ENCODE results near the gene CHST9. TPM values are rescaled to one million over a fixed set of nuclear protein-coding genes. Genes with fewer than 3 reads are reported as not detected.

CHST9 gene
- total and polyA plus RNA-seq, 7 donors: under 0.01 to 0.11 (median 0.07) TPM; not detected in 2

DNA sequence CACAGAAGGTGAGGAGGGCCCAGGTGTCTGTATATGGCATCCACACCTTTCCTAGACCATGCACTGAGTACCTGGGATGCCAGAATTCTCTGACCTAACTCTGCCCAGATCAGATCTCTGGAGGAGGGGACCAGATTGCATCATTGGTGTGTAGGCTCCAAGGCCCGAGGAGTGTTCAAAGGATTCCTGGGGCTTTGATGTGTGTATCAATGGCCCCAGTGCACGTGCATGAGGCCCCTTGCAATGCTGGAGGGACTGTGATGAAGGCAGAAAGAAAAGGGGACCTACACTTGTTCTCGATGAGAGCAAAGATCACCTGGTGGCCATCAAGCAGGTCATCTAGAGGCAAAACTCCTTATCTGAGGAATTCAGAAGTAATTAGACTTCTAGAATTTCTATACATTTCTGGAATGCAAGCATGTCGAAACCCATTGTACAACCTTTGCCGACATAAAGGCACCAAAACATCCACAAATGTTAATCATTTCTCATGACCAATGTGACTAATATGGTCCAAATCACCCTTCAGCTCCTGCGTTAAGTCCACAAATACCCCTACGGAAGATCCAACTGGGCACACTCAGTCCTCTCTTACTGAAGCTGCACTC is 123.5 kb downstream of the CHST9 start:
- no peaks in the 10 kb centered on the region for H3K36me3 ChIP-seq (ENCODE audit: insufficient read depth in 1 of 2, low read depth in 1 of 2)
- no peaks in the 10 kb centered on the region for H3K27me3 ChIP-seq (ENCODE audit: insufficient read depth in 3 of 3, low read length in 2 of 3)
- no peak overlapping the region for H3K27ac ChIP-seq
- no peaks in the 10 kb centered on the region for H3K9me3 ChIP-seq
- peaks cover 9% of the 10 kb centered on the region for H3K4me1 ChIP-seq
- ATAC-seq (no peak), DNase-seq (no peak)
- intact Hi-C loops (cut with DNase I): no loop called here
- no peak overlapping the region for H3K4me3 ChIP-seq
- TF ChIP-seq, protein P1, sequence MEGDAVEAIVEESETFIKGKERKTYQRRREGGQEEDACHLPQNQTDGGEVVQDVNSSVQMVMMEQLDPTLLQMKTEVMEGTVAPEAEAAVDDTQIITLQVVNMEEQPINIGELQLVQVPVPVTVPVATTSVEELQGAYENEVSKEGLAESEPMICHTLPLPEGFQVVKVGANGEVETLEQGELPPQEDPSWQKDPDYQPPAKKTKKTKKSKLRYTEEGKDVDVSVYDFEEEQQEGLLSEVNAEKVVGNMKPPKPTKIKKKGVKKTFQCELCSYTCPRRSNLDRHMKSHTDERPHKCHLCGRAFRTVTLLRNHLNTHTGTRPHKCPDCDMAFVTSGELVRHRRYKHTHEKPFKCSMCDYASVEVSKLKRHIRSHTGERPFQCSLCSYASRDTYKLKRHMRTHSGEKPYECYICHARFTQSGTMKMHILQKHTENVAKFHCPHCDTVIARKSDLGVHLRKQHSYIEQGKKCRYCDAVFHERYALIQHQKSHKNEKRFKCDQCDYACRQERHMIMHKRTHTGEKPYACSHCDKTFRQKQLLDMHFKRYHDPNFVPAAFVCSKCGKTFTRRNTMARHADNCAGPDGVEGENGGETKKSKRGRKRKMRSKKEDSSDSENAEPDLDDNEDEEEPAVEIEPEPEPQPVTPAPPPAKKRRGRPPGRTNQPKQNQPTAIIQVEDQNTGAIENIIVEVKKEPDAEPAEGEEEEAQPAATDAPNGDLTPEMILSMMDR (IDR thresholded peaks at IDR 0.05): no peak
- 89 to 92% (median 89%) methylated on average over 7 of the region's 7 CpGs for WGBS, 3 donors

DNA sequence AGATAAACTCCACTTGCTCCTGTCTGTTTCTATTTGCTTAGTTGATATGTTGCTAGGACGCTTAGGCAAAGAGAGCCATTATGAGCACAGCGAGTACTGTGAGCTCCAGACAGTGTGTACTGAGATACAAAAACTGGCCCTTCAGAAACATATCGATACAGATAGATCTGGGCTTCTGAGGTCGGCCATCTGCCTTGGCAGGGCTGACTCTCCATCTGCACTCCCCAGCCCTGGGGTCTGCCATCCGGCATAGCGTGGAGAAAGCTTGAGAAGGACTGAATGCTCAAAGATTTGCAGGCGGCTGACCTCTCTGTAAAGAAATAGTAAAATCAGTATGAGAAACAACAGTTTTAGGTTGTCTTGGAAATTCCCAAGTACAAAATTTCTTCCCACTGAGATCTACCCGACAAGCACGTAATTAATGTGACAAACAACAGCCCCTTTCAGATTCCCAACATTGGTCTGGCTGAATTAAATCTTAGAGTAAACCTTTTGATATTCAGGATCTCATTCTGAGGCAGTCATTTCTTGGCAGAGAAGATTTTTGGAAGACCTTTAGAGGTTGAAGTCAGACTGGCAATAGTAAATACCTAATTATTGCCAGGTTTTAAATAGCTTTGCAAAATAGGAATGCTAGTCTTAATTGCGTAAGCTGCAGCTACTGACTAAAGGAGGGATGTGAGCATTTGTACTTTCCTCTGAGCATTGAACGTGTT is 127.4 kb downstream of the CHST9 start:
- H3K36me3 ChIP-seq (ENCODE audit: insufficient read depth in 1 of 2, low read depth in 1 of 2): no peaks in the 10 kb centered on the region
- peak overlapping the region; percentile 37 for H3K27ac ChIP-seq
- TF ChIP-seq, protein P1 (IDR thresholded peaks at IDR 0.05): no peak
- no peak for DNase-seq
- intact Hi-C loops (cut with DNase I): no loop called here
- 21 to 24% (median 24%) methylated on average over 11 of the region's 11 CpGs for WGBS, 3 donors
- ATAC-seq: peak; percentile 40 to 95 (median 56)
- no peaks in the 10 kb centered on the region for H3K27me3 ChIP-seq (ENCODE audit: insufficient read depth in 3 of 3, low read length in 2 of 3)
- H3K4me3 ChIP-seq: peak overlapping the region; percentile 20
- H3K4me1 ChIP-seq: peaks cover 9% of the 10 kb centered on the region
- no peaks in the 10 kb centered on the region for H3K9me3 ChIP-seq

DNA sequence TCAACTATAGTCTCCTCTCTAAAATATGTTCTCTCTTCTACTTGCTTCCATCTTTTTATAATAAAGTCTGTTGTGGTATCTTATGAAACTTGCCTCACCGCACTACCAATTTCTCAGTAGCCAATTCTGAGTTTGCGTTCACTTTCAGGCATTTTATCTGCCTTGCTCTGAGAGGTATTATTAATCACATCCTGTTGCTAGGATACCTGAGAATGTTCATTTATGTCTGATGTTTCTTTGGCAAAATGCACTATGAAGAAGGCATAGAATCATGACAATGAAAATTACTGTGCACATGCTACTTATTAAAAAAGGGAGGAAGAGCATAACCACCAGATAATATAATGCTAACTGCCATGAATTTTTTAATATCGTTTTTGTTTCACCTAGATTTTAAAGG is 130.2 kb downstream of the CHST9 start:
- no peak overlapping the region for H3K4me3 ChIP-seq
- no peak for DNase-seq
- no peak for ATAC-seq
- peaks cover 9% of the 10 kb centered on the region for H3K4me1 ChIP-seq
- H3K9me3 ChIP-seq: no peaks in the 10 kb centered on the region
- H3K36me3 ChIP-seq (ENCODE audit: insufficient read depth in 1 of 2, low read depth in 1 of 2): no peaks in the 10 kb centered on the region
- H3K27me3 ChIP-seq (ENCODE audit: insufficient read depth in 3 of 3, low read length in 2 of 3): no peaks in the 10 kb centered on the region
- no peak overlapping the region for H3K27ac ChIP-seq
- intact Hi-C loops (cut with DNase I): no loop called here
- TF ChIP-seq, protein P1 (IDR thresholded peaks at IDR 0.05): no peak
- WGBS, 3 donors: 90 to 94% (median 92%) methylated on average over 3 of the region's 3 CpGs

DNA sequence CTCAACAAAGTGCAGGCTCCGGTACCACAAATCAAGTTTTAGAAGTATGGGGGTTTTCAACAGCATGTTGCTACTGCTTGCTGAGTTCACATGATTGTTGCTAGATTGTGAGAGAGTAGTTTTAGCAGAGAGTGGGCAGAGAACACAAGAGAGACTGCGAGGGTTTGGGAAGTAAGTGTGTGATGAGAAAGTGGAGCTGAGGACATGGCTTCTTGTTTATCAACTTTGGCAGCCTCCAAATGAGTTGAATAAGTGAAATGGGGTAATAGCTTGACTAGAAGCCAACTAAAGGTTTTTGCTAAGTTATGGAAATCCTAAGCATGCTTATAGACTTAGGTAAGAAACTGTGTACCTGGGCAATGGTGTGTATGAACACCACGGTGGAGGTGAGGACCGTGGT is 135.1 kb downstream of the CHST9 start:
- TF ChIP-seq, protein P1 (IDR thresholded peaks at IDR 0.05): no peak
- Histone ChIP-seq H3K4me3 (no peak overlapping the region), H3K27me3 (ENCODE audit: insufficient read depth in 3 of 3, low read length in 2 of 3) (no peaks in the 10 kb centered on the region), H3K27ac (no peak overlapping the region), H3K9me3 (no peaks in the 10 kb centered on the region), H3K36me3 (ENCODE audit: insufficient read depth in 1 of 2, low read depth in 1 of 2) (no peaks in the 10 kb centered on the region), H3K4me1 (no peaks in the 10 kb centered on the region)
- intact Hi-C loops (cut with DNase I): no loop called here
- 61 to 65% (median 62%) methylated on average over 4 of the region's 4 CpGs for WGBS, 3 donors
- ATAC-seq (no peak), DNase-seq (no peak)
